GM18519 (cell line): Measurements from ENCODE around the gene CHRM4.

Experiments
- ATAC-seq: cut with Tn5 transposase; IDR thresholded peaks from one replicate; pipeline ENCODE4 v1.9.1; 2021; ENCODE audit warnings: mild to moderate bottlenecking, moderate library complexity; ENCODE audit not compliant: unreplicated experiment, low FRiP score

CHRM4 gene

DNA sequence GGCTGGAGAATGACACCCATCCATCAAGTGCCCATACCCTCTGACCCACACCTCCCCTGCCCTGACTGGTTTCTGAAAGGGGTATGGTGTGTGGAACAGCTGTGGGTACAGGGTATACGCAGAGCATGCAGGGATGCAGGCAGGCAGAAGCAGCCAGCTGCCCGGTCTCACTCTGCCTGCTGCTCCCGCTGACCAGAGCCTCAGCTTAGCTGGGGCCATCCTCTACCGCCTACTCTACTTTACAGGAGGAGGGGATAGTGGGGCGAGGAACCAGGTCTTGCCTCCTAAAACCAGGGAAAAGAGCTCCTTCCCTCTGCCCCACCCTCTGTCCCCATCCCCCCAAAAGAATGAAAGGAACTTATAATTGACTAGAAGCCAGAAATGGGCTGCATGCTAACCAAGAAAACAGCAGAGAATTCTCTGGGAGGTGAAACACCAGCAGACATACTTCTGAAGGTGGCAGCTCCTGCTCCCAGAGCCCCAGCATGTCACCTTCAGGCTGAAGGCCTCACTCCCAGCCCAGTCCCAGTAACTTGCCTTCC, 13.0 kb upstream of the CHRM4 start:
- no peak for ATAC-seq

- ATAC-seq: no peak
Observed at GRCh38 chr11:46402957-46403902, 11.7 kb upstream of the CHRM4 start.

- no peak for ATAC-seq
Observed at GRCh38 chr11:46397526-46397925, 6.0 kb upstream of the CHRM4 start.

DNA sequence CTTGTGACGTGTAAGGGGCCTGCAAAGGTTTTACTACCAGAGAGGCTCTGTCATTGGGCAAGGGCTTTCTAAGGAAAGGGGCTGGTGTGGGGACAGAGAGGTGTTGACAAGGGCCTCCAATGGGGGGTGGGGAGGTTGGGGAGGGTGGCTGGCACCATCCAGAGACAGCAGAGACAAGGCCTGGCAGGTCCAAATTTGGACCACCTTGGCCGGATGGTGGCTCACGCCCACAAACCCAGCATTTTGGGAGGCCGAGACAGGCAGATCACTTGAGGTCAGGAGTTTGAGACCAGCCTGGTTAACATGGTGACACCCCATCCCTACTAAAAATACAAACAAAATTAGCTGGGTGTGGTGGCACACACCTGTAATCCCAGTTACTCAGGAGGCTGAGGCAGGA, 2.2 kb upstream of the CHRM4 start:
- no peak for ATAC-seq

DNA sequence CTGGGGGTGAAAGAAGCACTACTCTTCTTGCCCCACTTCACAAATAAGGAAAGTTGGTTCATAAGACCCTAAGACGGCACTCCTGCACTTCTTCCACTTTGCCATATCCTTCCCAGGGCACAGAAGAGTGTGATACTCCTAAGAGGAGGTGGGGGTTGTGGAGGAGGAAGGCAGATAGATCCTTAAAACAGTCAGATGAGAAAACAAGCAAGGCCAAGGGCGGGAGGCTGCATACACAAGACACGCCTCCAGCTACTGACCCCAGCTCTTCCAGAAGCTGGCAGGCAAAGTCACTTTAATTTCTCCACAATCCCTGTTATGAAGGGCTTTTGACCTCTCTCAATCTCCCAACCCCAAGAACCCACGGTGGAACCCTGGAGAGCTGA, 1.6 kb upstream of the CHRM4 start:
- ATAC-seq: no peak

GRCh38 chr11:46392421-46393230, 1.1 kb upstream of the CHRM4 start:
- ATAC-seq: no peak

GRCh38 chr11:46391186-46391577, 394 bp downstream of the CHRM4 start:
- no peak for ATAC-seq

DNA sequence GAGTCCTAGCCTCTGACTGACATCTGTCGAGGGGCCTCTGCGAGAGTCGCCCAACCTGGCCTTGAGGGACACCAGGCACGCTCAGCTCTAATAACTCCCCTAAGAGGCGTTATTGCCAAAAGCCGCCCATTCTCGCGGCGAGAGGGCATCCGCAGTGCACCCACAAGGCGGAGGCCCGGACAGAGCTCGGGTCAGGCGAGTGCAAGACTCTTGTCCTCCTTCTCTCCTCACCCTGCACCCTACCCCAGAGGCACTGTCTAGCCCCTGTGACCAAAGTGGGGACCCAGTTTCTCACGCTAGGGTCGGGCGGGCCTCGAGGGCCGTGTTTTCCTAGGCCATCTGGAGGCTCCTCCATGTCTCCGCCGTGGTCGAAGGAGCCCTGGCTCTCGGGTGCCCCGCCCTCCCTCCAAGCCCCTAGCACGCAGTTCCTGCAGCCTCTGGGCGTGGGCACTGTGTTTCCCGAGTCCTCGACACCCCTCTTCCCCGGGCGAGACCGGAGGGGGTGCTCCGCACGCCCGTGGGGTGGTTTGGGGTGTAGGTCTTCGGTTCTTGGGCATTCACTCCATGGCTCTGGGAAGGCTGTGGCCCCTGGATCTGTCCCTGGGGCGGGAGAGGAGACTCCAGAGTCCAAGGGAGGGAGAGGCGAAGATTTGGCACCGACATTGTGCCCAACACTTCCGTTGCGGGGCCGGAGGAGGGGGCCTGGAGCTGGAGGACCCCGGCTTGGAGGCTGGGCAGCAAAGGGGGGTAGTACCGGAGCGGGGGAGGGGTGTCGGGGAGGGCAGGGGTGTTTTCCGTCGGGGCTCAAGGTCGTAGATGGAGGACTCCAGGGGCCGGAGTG, 1.0 kb downstream of the CHRM4 start:
- no peak for ATAC-seq

DNA sequence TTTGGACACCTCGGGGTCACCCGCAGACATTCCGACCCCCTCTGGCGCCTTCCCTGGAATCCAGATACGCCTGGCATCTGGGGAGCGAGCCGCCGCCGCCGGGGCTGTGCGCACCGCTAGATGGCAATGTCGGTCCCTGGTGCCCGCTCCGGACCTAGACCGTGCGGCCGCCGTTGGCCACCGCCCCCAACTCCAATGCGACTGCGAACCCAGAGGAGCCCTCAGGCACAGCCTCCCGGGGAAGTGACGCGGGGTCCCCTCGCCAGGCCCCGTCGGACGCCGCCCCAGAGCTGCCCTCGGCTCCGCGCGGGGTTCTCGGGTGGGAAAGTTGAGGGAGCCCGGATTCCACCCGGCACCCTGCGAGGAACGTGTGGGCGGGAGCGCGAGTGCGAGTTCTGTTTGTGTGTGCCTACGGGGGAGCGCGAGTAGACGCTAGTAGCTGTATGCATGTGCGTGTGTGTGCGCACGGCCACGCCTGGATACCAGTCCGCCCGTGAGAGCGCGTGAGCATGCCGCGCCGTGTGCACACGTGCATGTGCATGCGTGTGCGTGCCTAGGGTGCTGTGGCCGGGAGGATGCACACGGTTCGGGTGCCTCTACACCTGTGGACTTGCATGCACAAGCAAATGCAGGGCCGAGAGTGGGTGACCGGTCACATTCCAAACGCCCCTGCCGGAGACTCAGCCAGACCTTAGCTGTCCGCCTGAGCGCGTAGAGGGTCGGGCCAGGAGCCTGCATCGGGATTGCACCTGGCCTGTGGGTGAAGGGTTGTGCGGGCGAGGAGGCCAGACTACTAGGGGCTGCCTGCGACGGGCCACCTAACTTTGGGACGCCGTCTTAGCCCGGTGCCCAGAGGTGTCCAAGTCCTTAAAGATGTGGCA, 1.9 kb downstream of the CHRM4 start:
- ATAC-seq: peak; percentile 36

GRCh38 chr11:46388619-46389449, 2.7 kb downstream of the CHRM4 start:
- no peak for ATAC-seq

- no peak for ATAC-seq
Observed at GRCh38 chr11:46387919-46388618, 3.5 kb downstream of the CHRM4 start.

DNA sequence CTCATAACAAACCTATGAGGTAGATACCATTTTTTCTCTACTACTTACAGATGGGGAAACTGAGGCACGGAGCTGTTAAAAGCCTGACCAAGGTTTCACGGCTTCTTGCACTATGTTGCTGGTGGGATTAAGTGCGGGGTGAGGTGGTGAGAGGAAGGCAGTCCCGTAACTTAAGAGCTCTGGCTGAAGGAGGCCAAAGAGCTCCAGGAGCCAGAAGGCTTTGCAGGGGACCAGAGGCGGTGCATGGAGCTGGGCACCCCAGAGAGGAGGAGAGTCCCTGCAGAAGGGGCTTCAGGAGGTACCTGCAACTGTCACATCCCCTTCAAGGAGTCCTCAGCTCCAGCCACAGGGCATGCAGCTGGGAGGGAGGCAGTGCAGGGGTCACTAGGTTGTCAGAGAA, 4.1 kb downstream of the CHRM4 start:
- ATAC-seq: no peak

DNA sequence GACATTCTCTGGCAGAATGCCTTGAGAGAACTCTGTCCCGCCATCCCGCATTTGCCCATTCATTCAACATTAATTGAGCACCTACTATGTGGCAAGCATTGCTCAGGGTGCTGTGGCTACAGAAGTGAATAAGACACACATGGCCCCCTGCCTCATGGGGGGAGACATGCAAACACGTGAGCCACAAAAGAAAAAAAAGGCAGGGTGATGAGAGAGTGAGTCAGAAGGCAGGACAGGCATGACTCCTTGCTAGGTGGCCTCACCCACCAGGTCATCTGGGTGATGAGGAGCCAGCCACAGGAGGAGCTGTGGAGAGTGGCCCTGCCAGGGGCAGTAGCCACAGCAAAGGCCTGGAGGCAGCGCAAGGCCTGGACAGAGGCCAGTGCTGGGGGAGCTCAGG, 4.9 kb downstream of the CHRM4 start:
- ATAC-seq: no peak

GRCh38 chr11:46386005-46386578, 5.5 kb downstream of the CHRM4 start:
- no peak for ATAC-seq

- ATAC-seq: no peak
Observed at GRCh38 chr11:46385169-46386004, 6.2 kb downstream of the CHRM4 start.

- no peak for ATAC-seq
Observed at GRCh38 chr11:46383974-46384701, 7.4 kb downstream of the CHRM4 start.
